HL-60/S4 (cell line): ENCODE data around the gene TDRD1.

Experiments
- in situ Hi-C: fragments of 300-500 bp; cut with MboI; formaldehyde crosslinking; loops from 2 replicates; pipeline ENCODE4 v1.14.3; 2022; ENCODE audit warnings: low sequenced_read_pairs

The TDRD1 gene

DNA sequence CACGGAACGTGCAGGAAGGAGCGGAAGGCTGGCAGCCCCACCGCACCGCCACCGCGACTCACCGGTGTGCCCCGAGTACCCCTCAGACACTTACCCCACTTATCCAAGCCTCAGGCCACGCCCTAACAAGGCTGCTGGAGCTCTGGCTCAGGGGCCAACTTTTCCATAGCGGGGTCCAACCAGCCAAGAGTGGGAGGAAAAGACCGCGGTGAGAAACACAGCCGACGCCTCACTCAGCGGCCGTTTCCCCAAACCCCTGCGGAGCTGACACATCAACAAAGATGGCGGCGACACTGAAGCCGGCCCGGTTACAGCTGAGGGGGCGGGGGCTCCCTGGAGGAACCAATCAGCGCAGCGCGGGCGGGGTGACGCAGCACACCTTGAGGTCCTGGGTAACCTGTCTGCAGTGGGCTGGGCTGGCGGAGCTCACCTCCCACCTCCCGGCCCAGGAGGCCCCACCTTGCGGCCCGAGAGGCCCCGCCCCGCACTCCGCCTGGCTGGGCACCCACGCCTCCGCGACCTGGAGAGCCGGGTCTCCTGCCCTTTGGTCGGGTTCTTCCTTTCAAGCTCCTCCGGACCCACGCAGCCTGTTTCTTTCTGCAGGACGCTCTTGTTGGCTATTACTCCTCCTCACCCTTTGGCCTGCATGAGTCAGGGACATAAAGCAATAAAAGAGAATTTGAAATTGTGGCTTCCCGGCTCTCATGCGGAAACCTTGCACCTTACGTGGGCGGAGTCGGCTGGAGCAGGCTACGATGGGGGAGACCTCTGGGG, 5.0 kb upstream of the TDRD1 start, which contains the start of gene CCDC186:
Gene CCDC186, minus strand, starts transcription at position 283 of the 774 bp plus-strand sequence. CDS start 10,935 bp downstream, outside the sequence.
- in situ Hi-C loops, result no loop called here

DNA sequence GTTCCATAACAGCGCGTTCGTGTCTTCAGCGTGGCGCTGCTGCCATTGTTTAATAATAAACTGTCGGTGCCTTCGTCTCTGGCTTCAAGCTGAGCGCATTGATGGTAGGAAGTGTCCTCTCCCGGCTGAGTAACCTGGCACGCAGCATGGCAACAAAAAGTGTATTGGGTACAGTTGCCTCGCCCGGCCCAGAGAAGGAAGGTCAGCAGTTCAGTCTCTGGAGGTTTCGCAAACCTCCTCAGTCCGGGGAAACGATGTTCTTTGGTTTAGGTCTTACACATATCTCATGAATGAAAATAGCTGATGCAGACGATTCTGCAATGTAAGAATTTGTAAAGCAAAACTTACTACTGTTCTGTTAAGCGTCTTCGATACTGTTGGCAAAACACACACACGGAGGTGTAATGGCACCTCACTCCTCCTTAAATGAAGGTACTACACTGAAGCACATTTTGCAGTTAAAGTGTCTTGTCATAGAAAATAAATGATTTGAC, 4.4 kb upstream of the TDRD1 start:
- in situ Hi-C loops, result no loop called here

DNA sequence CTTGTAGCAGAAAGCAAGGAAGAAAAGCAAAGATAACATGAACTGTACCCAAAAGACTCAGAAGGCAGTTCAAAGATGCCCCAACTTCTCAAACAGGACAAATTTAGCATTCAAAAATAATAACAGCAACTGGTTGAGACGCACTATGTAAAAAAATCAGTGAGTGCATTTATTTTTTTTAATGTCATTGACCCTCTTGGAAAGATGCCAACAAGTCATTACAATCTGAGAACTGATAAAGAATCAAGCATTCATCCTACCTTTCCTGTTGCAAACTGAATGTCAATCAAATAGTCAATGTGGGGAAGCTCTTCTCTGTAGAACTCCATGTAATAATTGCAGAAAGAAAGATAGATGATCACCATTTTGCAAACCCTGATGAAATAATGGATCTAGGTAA, 3.5 kb upstream of the TDRD1 start:
- in situ Hi-C loops, result no loop called here

DNA sequence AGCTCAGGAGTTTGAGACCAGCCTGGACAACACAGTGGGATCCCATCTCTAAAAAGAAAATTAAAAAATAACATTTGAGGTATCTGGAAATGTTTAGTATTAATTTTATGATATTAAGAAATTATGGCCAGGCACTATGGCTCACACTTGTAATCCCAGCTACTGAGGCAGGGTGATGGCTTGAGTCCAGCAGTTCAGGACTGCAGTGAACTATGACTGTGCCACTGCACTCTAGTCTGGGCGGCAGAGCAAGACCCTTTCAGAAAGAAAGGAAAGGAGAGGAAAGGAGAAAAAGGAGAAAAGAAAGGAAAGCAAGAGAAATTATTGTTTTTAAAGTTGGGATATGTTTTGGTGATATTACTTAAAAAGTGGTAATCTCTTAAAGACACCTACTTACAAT, 2.6 kb upstream of the TDRD1 start:
- in situ Hi-C loops, result no loop called here

DNA sequence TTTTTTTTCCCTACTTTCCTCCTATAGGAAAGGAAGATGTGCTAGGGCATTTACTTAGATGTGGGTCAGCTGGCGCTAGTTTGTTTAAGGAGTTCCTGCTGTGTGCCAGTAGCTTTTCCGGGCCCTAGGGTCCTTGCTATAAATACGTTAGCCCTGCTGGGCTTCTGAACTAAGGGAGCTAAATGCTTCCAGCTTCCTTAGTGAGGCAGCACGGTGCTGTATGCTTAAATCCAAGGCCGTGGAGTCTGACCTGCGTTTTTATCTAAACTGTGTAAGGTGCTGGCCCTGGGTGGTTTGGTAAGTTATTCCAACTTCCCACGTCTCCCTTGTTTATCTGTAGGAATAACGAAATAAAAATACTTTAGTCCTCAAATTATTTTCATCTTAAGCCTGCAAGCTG, 594 bp downstream of the TDRD1 start:
- in situ Hi-C loops, result no loop called here

DNA sequence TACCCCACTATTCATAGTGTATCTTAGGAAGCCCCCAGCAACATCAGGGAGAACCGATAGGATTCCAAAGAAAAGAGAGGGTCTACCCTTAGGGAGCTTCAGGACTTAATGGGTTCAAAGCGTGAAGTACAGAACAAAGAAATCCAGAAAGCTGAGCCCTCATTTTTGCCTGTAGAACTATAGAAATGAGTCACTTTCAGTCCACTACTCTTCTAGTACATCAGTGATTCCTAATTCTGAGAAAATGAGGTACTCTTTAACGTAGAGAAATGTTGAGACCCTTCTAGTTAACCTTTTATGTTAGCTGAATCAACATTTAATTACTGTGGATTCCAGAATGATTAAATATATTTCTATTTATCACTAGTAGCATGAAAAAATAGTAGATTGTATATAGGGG, 1.8 kb downstream of the TDRD1 start:
- in situ Hi-C loops, result no loop called here

- in situ Hi-C loops, result no loop called here
Measured at GRCh38 chr10:114181971-114182370, 2.8 kb downstream of the TDRD1 start.

DNA sequence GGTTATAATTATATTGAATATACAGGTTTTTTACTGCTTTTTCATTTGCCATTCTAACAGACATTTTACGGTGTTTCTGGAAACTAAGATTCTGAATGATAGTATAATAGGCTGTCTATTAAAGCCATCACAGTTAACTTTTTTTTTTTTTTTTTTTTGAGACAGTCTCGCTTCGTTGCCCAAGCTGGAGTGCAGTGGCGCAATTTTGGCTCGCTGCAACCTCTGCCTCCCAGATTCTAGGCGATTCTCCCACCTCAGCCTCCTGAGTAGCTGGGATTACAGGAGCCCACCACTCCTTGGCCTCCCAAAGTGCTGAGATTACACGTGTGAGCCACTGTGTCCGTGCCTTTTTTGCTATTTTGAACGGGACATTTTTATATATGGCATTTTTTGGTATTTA, 4.4 kb downstream of the TDRD1 start:
- in situ Hi-C loops, result no loop called here

DNA sequence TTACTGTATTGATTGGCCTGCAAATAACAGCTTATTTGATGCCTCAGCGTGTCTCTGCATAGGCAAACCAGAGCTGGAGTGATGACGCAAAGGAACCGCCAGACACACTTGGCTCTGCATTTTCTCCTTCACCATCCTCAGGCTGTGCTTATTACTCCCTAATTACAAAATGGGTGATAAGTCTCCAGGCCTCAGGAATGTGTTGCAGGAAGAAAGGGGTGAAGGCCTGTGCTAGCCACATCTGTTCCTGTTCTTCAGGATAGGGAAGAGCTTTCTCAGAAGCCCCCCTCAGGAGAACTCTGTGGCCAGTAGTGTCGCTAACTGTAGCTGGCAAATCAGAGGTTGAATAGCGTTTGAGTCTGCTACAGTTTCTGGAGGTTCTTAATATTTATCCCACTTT, 5.1 kb downstream of the TDRD1 start:
- in situ Hi-C loops, result no loop called here

- in situ Hi-C loops, result no loop called here
Measured at GRCh38 chr10:114188001-114188400, 8.8 kb downstream of the TDRD1 start.

GRCh38 chr10:114188900-114189299, 9.7 kb downstream of the TDRD1 start:
- in situ Hi-C loops, result no loop called here

GRCh38 chr10:114189700-114190099, 10.5 kb downstream of the TDRD1 start:
- in situ Hi-C loops, result no loop called here

GRCh38 chr10:114195079-114195478, 15.9 kb downstream of the TDRD1 start:
- in situ Hi-C loops, result no loop called here

- in situ Hi-C loops, result no loop called here
Measured at GRCh38 chr10:114199239-114199638, 20.1 kb downstream of the TDRD1 start.

DNA sequence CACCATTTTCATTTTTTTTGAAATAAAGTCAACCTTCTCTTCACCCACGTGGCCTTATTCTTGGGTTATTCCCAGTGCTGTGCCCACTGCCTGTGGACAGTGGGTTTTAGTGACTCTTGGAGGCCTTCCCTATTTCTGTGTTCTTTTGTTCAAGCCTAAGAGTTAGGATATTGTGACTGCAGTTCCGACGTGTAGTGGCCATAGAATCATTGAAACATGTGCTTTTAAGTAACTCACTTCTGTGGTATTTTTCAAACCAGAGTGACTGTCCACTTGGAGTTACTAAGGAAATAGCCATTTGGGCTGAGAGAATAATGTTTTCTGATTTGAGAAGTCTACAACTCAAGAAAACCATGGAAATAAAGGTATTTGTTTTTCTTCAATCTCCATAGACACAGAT, 23.7 kb downstream of the TDRD1 start:
- in situ Hi-C loops, result no loop called here

DNA sequence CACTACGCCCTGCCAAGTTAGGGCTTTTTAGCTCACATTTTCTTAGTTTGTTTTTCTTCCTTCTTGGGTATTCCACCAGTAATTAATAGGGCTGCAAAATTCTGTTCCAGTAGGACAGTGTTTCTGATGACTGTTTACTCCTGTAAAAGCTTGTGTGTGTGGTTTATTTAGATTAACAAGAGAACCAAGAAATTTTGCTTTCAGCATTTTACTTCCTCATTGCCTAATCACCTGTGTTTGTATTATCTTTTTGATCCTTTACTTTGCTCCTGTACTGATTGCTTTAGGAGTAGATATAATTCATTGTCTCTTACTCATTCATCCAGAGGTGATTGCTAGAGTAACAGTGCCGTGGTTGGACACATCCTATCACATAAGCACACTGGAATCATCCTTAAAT, 27.7 kb downstream of the TDRD1 start:
- in situ Hi-C loops, result no loop called here

GRCh38 chr10:114207349-114207748, 28.2 kb downstream of the TDRD1 start:
- in situ Hi-C loops, result no loop called here

DNA sequence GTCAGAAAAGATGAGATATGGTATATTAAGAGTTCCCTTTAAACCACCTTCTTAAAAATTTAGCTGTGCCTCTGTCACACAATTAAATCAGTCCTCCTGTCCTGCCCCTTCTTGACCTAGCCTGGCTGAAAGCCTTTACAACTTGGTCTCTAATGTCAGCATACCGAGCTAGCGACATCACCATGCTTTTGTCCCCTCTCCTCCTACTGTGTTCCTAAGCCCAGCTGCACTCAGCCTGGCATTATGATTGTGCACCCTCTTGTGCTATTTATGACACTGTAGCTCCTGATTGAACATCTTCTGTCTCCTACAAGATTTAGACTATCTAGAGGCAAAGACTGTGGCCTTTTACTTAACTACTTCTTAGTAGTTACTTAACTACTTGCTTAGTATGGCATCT, 29.2 kb downstream of the TDRD1 start:
- in situ Hi-C loops, result no loop called here

- in situ Hi-C loops, result no loop called here
Measured at GRCh38 chr10:114212153-114212552, 33.0 kb downstream of the TDRD1 start.

GRCh38 chr10:114215033-114215432, 35.9 kb downstream of the TDRD1 start:
- in situ Hi-C loops, result no loop called here

- in situ Hi-C loops, result no loop called here
Measured at GRCh38 chr10:114220281-114220680, 41.1 kb downstream of the TDRD1 start.

GRCh38 chr10:114221235-114221634, 42.1 kb downstream of the TDRD1 start:
- in situ Hi-C loops, result no loop called here

DNA sequence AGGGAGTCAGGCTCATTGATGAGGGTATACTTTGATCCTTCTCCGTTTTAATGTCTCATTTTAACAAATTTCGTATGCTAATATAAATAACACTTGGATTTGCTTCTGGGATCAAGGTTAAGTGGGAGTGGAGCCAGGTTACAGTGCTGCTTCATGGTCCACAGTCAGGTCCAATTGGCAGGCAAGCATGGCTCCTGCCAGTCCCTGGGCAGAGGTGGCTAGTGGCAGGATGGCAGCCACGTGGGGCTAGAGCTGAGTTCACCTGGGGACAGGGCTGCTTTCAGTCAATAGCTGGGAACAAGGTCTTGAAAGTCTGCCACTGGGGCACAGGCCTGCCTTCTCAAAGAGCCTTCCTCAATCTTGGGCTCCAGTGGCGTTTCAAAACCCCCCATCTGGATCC, 43.9 kb downstream of the TDRD1 start:
- in situ Hi-C loops, result no loop called here
